GM12801 (cell line): ENCODE data around the gene ACTR8.

ENCODE experiments used
- CTCF ChIP-seq: IDR thresholded peaks from one replicate; pipeline ENCODE4 v1.5.1; 2011; ENCODE audit warnings: control low read depth; ENCODE audit not compliant: insufficient read length; ENCODE audit errors: extremely low read depth

The ACTR8 gene

DNA sequence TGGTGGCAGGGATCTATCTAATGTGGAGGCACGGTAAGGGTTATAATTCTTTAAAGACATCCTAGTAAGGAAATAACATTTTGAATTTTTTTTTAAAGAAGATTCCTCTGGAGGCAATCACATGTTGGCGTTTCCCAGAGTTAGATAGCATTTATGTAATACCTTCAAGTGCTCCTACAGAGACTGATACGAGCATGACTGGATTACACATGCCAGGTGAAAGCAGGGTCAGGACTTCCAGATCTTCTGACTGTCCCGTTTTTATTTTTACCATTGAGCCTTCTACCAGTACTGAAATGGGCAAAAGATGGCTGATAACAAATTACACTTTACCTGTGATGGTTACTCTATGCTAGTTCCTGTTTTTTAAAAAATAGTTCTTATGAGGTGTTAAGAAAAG lies 21.8 kb downstream of the ACTR8 start:
- no peak for TF ChIP-seq CTCF

GRCh38 chr3:53859178-53859577 lies 22.8 kb downstream of the ACTR8 start:
- TF ChIP-seq CTCF = no peak

- no peak for TF ChIP-seq CTCF
Observed at GRCh38 chr3:53858096-53858741, 23.7 kb downstream of the ACTR8 start.

DNA sequence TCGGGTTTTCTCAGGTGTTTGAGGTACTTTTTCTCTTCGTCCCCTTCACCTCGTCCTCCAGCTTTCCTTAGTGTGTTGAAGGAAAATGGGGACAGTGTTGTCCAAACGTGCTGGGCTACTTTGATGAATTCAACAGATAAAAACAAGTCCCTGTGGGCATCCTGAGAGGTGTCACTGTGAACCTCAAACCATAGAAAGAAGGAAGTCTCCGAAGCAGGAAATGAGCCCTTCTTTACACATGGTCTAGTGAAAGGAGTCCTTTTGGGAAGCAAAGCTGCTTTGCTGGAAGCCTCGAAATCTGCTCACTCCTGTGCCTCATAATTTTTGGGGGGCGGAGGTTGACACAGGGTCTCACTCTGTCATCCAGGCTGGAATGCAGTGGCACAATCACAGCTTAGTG lies 25.0 kb downstream of the ACTR8 start:
- TF ChIP-seq CTCF = no peak

- TF ChIP-seq CTCF = no peak
Observed at GRCh38 chr3:53850895-53851294, 31.1 kb downstream of the ACTR8 start.

DNA sequence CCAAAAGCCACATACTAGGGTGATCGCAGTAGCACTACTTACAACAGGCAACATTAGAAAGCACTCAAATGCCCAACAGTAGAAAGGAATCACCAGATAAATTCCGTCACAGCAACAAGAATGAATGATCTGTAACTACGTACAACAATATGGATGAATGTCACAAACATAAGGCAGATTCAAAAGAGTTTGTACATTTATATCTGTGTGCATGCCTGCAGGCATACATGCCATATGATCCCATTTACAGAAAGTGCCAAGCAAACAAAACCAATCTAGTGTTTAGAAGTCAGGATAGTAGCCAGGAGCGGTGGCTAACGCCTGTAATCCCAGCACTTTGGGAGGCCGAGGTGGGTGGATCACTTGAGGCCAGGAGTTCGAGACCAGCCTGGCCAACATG lies 32.0 kb downstream of the ACTR8 start:
- no peak for TF ChIP-seq CTCF

GRCh38 chr3:53846851-53847155 lies 35.1 kb downstream of the ACTR8 start:
- no peak for TF ChIP-seq CTCF
